RWPE1 (cell line): Measurements from ENCODE around the gene GCNT4.

Source experiments
- CTCF ChIA-PET: fragments of 350-600 bp; sonication (Branson Sonifier 250); formaldehyde crosslinking; extraction: SDS; loops from one replicate; lab custom pipeline; 2021; lab: Yijun Ruan, JAX
- POLR2A ChIA-PET: fragments of 400-600 bp; formaldehyde crosslinking; extraction: SDS; loops from one replicate; lab custom pipeline; 2020; ENCODE audit warnings: antibody characterized with exemption; ENCODE audit not compliant: low non-redundant PET; lab: Yijun Ruan, JAX
- DNase-seq: peaks from one replicate; pipeline ENCODE4 v3.0.0; 2012; ENCODE audit warnings: low spot score
- H3K27ac ChIP-seq: fragments of 450-650 bp; 2 replicates; pipeline ENCODE4 v1.5.1; 2017
- TF ChIP-seq, protein P1 (sequence below): fragments of 450-650 bp; conservative IDR thresholded peaks from 2 replicates; pipeline ENCODE4 v1.5.1; 2017; ENCODE audit warnings: low read depth, mild to moderate bottlenecking

The GCNT4 gene

DNA sequence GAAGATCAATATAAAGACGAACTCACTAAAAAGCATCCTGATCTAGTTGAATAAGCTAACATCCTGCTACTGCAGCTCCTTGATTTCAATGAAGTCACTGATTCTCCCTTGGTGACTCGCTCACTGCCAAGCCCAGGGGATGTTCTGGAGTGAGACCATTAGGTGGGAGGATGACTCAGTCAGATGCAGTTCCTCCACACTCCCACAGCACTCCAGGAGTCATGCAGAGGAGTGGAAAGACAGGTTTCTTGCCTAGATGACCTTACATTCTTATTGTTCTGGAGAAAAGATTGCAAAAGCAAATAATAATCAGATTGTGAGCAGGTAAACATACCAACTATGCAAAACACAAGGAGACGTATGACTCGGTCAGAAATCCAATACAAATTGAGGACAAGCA, 15.3 kb downstream of the GCNT4 start:
- POLR2A ChIA-PET, result interaction anchor here (0.6 kb wide), 1 partner anchor 18 kb away, joined by 7 read pairs; no protein-coding TSS in a partner anchor
- CTCF ChIA-PET, result interaction anchor here (0.7 to 1.1 kb wide), 2 partner anchors 13 to 1135 kb away, joined by 3 to 5 read pairs; no protein-coding TSS in a partner anchor
- H3K27ac ChIP-seq, result no peak overlapping the region

DNA sequence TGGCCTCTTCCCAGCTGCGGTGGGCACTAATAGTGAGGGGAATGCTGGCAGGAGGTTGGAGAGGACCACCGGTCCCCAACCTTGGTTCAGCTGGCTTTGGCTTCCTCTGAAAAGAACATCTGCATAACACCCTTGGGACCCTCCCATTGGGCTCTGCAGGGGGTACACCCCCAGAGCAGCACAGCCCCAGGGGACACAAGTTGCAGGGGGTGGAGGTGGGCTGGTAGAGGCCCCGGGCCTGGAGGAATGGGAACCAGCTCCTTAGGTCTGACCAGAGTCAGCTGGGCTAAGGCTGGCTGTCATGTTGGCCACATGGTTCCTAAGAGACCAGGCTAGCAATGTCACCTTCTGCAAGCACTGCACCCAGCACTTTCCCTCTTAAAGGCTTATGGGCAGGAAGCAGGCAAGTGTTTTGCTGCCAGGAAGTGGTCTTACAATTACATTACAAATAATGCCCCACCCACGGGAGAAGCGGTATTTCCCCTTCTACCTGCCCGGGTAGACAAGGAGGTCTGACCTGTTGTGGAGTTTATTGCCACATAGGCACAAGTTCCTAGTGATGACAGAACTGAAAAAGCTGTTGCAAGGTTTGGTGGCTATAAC, 18.1 kb downstream of the GCNT4 start:
- TF ChIP-seq, protein P1, sequence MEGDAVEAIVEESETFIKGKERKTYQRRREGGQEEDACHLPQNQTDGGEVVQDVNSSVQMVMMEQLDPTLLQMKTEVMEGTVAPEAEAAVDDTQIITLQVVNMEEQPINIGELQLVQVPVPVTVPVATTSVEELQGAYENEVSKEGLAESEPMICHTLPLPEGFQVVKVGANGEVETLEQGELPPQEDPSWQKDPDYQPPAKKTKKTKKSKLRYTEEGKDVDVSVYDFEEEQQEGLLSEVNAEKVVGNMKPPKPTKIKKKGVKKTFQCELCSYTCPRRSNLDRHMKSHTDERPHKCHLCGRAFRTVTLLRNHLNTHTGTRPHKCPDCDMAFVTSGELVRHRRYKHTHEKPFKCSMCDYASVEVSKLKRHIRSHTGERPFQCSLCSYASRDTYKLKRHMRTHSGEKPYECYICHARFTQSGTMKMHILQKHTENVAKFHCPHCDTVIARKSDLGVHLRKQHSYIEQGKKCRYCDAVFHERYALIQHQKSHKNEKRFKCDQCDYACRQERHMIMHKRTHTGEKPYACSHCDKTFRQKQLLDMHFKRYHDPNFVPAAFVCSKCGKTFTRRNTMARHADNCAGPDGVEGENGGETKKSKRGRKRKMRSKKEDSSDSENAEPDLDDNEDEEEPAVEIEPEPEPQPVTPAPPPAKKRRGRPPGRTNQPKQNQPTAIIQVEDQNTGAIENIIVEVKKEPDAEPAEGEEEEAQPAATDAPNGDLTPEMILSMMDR, result no peak
- no peak for DNase-seq
- no peak overlapping the region for H3K27ac ChIP-seq
- ChIA-PET POLR2A (no interaction called here), CTCF (no interaction called here)

More for the DNA sequence above, 15.3 kb downstream of the GCNT4 start:
- TF ChIP-seq, protein P1, result no peak
- DNase-seq, result peak; percentile 99

DNA sequence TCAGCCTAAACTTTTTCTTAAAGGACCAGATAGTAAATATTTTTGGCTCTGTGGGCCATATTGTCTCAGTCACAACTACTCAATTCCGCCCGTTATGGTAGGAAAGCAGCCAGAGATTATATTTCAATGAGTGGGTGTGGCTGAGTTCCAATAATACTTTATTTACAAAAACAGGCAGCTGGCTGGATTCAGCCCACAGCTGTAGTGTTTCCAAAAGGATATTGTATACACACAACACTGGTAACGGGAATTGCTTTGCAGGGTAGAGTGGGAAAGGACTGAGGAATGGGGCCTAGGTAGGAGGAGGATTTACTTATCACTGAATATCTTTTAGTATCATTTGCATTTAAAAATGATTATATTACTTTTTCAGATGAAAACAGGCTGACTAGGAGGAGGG, 21.0 kb downstream of the GCNT4 start:
- DNase-seq, result no peak
- H3K27ac ChIP-seq, result no peak overlapping the region
- TF ChIP-seq, protein P1, result no peak
- ChIA-PET POLR2A (no interaction called here), CTCF (no interaction called here)

DNA sequence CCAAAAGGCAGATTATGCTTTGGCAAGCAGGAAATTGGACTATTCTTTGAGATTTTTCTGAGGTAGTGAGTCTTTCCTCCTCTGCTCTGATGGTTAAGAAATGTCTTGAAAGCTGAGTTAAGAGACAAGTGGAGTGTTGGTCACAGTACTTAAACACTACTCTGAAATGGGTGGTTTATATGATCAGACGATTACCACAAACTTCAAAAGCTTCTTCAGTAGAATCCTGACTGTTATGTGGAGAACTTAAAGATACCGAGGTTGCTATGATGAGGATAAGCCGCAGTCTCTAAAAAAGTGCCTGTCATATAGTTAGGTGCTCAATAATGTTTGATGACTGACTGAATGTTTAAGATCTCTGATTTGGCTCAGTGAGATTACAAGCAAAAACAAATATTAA, 24.3 kb downstream of the GCNT4 start:
- H3K27ac ChIP-seq, result no peak overlapping the region
- DNase-seq, result no peak
- ChIA-PET CTCF (interaction anchor here (1.0 kb wide), 1 partner anchor 22 kb away, joined by 4 read pairs; no protein-coding TSS in a partner anchor), POLR2A (no interaction called here)
- TF ChIP-seq, protein P1, result no peak

DNA sequence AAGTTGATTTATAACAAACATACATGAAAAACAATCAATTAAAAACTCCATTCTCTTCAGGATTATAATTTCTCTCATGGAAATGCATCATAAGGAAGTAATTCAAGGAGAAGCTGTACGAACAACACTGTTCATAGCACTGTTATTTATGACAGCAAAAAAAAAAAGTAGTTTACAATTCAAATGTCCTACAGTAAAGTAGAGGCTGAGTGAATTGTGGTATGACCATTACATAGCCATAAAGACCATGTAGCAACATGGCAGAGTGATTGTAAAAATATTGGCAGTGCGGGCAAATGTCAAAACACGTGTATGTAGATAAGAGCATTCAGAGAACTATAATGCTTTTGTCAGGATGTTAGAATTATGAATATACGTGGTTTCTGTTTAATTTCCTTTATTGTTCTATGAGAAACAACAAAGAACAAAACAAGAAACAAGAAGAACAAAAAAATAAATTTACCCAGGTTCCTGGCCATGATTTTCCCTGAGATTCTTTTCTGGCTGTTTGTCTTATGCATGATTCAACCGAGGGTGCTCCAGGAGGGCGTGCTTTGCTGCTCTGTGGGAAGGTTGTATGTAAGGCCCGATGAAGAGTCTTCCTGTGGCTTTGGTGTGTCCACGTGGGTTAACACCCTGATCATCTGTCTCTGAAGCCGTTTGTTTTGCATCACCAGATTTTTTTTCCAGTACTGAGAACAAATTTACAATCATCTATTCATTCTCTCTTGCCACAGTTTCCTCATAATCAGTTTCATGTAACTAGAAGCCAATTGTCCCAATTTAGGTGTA, 28.8 kb downstream of the GCNT4 start:
- ChIA-PET CTCF (no interaction called here), POLR2A (no interaction called here)

DNA sequence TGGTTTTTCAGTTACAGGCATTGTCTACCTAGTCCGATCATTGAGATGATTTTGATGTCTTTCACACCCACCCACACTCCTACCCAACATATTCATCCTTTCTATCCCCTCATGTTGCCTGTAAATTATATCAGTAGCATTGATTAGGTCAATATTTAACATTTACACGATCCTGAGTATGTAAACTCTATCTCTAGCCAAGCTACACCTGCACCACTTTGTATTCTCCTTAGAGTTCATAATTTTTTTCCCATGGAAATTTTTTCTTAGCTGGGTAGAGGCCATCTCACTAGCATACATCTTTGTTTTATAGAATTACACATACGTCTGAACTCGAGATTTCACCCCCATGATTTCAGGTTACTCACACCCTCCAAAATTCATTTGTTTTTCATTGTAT, 30.6 kb downstream of the GCNT4 start:
- H3K27ac ChIP-seq, result no peak overlapping the region
- TF ChIP-seq, protein P1, result no peak
- no peak for DNase-seq
- POLR2A ChIA-PET, result no interaction called here
- CTCF ChIA-PET, result no interaction called here

More for the DNA sequence above, 28.8 kb downstream of the GCNT4 start:
- no peak for DNase-seq
- TF ChIP-seq, protein P1, result no peak
- no peak overlapping the region for H3K27ac ChIP-seq
